ENCODE data around the gene GJA5.
"Not testable (repeated sequence)": the region's sequence is repeated elsewhere in the genome, so short reads cannot be mapped to it uniquely, and the experiment has no call there.

The GJA5 gene

GRCh38 chr1:147738739-147739476 is 21.5 kb downstream of the GJA5 start:
- Histone ChIP-seq H3K9me3 (no peaks in the 10 kb centered on the region), H3K27me3 (no peaks in the 10 kb centered on the region), H3K4me1 (ENCODE audit: control insufficient read depth in 1 of 2, insufficient read depth in 1 of 2, low read depth in 1 of 2, low read length in 1 of 2) (no peaks in the 10 kb centered on the region), H3K4me3 (ENCODE audit: low read depth in 1 of 2, low read length in 1 of 2) (no peak overlapping the region), H3K27ac (no peak overlapping the region), H3K36me3 (no peaks in the 10 kb centered on the region)
- TF ChIP-seq CTCF (IDR thresholded peaks at IDR 0.05), result no peak

- TF ChIP-seq CTCF (IDR thresholded peaks at IDR 0.05), result no peak
- Histone ChIP-seq H3K4me1 (ENCODE audit: control insufficient read depth in 1 of 2, insufficient read depth in 1 of 2, low read depth in 1 of 2, low read length in 1 of 2) (no peaks in the 10 kb centered on the region), H3K27ac (no peak overlapping the region), H3K4me3 (ENCODE audit: low read depth in 1 of 2, low read length in 1 of 2) (no peak overlapping the region), H3K9me3 (no peaks in the 10 kb centered on the region), H3K27me3 (no peaks in the 10 kb centered on the region), H3K36me3 (no peaks in the 10 kb centered on the region)
Observed at GRCh38 chr1:147738129-147738528, 22.3 kb downstream of the GJA5 start.

- Histone ChIP-seq H3K4me3 (ENCODE audit: low read depth in 1 of 2, low read length in 1 of 2) (no peak overlapping the region), H3K9me3 (no peaks in the 10 kb centered on the region), H3K36me3 (no peaks in the 10 kb centered on the region), H3K4me1 (ENCODE audit: control insufficient read depth in 1 of 2, insufficient read depth in 1 of 2, low read depth in 1 of 2, low read length in 1 of 2) (no peaks in the 10 kb centered on the region), H3K27me3 (no peaks in the 10 kb centered on the region), H3K27ac (no peak overlapping the region)
- TF ChIP-seq CTCF (IDR thresholded peaks at IDR 0.05), result no peak
Observed at GRCh38 chr1:147736883-147737282, 23.5 kb downstream of the GJA5 start.

- H3K9me3 ChIP-seq, result no peaks in the 10 kb centered on the region
- no peaks in the 10 kb centered on the region for H3K4me1 ChIP-seq (ENCODE audit: control insufficient read depth in 1 of 2, insufficient read depth in 1 of 2, low read depth in 1 of 2, low read length in 1 of 2)
- peaks cover 6% of the 10 kb centered on the region for H3K27me3 ChIP-seq
- H3K36me3 ChIP-seq, result no peaks in the 10 kb centered on the region
- no peak overlapping the region for H3K27ac ChIP-seq
- no peak overlapping the region for H3K4me3 ChIP-seq (ENCODE audit: low read depth in 1 of 2, low read length in 1 of 2)
- TF ChIP-seq CTCF (IDR thresholded peaks at IDR 0.05), result no peak
Observed at GRCh38 chr1:147735423-147735822, 25.0 kb downstream of the GJA5 start.

GRCh38 chr1:147734291-147734841 is 26.0 kb downstream of the GJA5 start:
- H3K9me3 ChIP-seq; H3K36me3 ChIP-seq; H3K27ac ChIP-seq; H3K4me3 ChIP-seq (ENCODE audit: low read depth in 1 of 2, low read length in 1 of 2); H3K4me1 ChIP-seq (ENCODE audit: control insufficient read depth in 1 of 2, insufficient read depth in 1 of 2, low read depth in 1 of 2, low read length in 1 of 2): not testable (repeated sequence)
- H3K27me3 ChIP-seq, result peaks cover 13% of the 10 kb centered on the region

- H3K4me1 ChIP-seq (ENCODE audit: control insufficient read depth in 1 of 2, insufficient read depth in 1 of 2, low read depth in 1 of 2, low read length in 1 of 2), result no peaks in the 10 kb centered on the region
- H3K36me3 ChIP-seq, result no peaks in the 10 kb centered on the region
- H3K4me3 ChIP-seq (ENCODE audit: low read depth in 1 of 2, low read length in 1 of 2), result no peak overlapping the region
- H3K27me3 ChIP-seq, result peaks cover 18% of the 10 kb centered on the region
- TF ChIP-seq CTCF (IDR thresholded peaks at IDR 0.05), result no peak
- H3K27ac ChIP-seq, result no peak overlapping the region
- H3K9me3 ChIP-seq, result no peaks in the 10 kb centered on the region
Observed at GRCh38 chr1:147729315-147729714, 31.1 kb downstream of the GJA5 start.

All from neutrophil (primary cell).